GM12878 (cell line): ENCODE results near the gene RNF168. TPM values are rescaled to one million over a fixed set of nuclear protein-coding genes. Genes with fewer than 3 reads are reported as not detected.
A peak's percentile ranks its signal among the peaks of the same experiment; 100 is the strongest.

ENCODE experiments used
- ASH2L ChIP-seq: fragments of 300-600, 200-600 bp; sonication (generic); IDR thresholded peaks from 2 replicates; pipeline ENCODE4 v1.6.1; 2017; ENCODE audit warnings: low read depth, mild to moderate bottlenecking, borderline replicate concordance
- ATF2 ChIP-seq: IDR thresholded peaks from 2 replicates; pipeline ENCODE4 v1.6.1; 2012; ENCODE audit warnings: low read length, inconsistent platforms
- BCL3 ChIP-seq: IDR thresholded peaks from 2 replicates; pipeline ENCODE4 v1.6.1; 2011; ENCODE audit warnings: borderline replicate concordance, low read depth, mild to moderate bottlenecking, moderate library complexity, low read length; ENCODE audit not compliant: insufficient read depth, poor library complexity, severe bottlenecking
- CBX3 ChIP-seq: fragments of 200-600 bp; sonication (generic); IDR thresholded peaks from 2 replicates; pipeline ENCODE4 v1.6.1; 2016; ENCODE audit warnings: low read depth, borderline replicate concordance
- CEBPB ChIP-seq, 2 experiments: fragments of 150-350 bp in 1 of 2; IDR thresholded peaks; 2 replicates each; pipeline ENCODE4 v1.6.1; 2012 to 2014; ENCODE audit warnings: low read depth in 2 of 2, low read length in 2 of 2, borderline replicate concordance in 1 of 2, inconsistent platforms in 1 of 2
- E4F1 ChIP-seq: fragments of 450-650 bp; IDR thresholded peaks from 2 replicates; pipeline ENCODE4 v1.6.1; 2018; ENCODE audit warnings: borderline replicate concordance, mild to moderate bottlenecking; ENCODE audit not compliant: partially characterized antibody
- HDAC6 ChIP-seq: fragments of 200-600 bp; sonication (generic); IDR thresholded peaks from one replicate; pipeline ENCODE4 v1.8.0; 2017; ENCODE audit warnings: antibody characterized with exemption; ENCODE audit not compliant: unreplicated experiment
- IKZF1 ChIP-seq: fragments of 450-650 bp; conservative IDR thresholded peaks from 2 replicates; pipeline ENCODE4 v1.6.1; 2017; ENCODE audit warnings: antibody characterized with exemption, mild to moderate bottlenecking
- IRF4 ChIP-seq: IDR thresholded peaks from 2 replicates; pipeline ENCODE4 v1.6.1; 2011; ENCODE audit warnings: low read depth, low read length
- KDM1A ChIP-seq: fragments of 200-600 bp; sonication (generic); IDR thresholded peaks from 2 replicates; pipeline ENCODE4 v1.6.1; 2016; ENCODE audit warnings: borderline replicate concordance
- LARP7 ChIP-seq: fragments of 450-650 bp; IDR thresholded peaks from 2 replicates; pipeline ENCODE4 v1.6.1; 2017; ENCODE audit warnings: mild to moderate bottlenecking
- PKNOX1 ChIP-seq: fragments of 450-650 bp; IDR thresholded peaks from 2 replicates; pipeline ENCODE4 v1.6.1; 2016; ENCODE audit warnings: mild to moderate bottlenecking
- PML ChIP-seq: IDR thresholded peaks from 2 replicates; pipeline ENCODE4 v1.6.1; 2012; ENCODE audit warnings: low read length, inconsistent platforms
- POLR2AphosphoS5 ChIP-seq: IDR thresholded peaks from 2 replicates; pipeline ENCODE4 v1.6.1; 2011; ENCODE audit warnings: mild to moderate bottlenecking, low read length, inconsistent platforms
- RAD21 ChIP-seq: IDR thresholded peaks from 2 replicates; pipeline ENCODE4 v1.6.1; 2011; ENCODE audit warnings: mild to moderate bottlenecking, low read depth, low read length, moderate library complexity; ENCODE audit not compliant: insufficient read depth
- RAD51 ChIP-seq: fragments of 450-650 bp; IDR thresholded peaks from 2 replicates; pipeline ENCODE4 v1.6.1; 2016; ENCODE audit warnings: moderate library complexity, mild to moderate bottlenecking, inconsistent platforms
- RFX5 ChIP-seq: IDR thresholded peaks from 2 replicates; pipeline ENCODE4 v1.6.1; 2011; ENCODE audit warnings: low read depth, low read length, improper control_type of control experiment
- RUNX3 ChIP-seq: IDR thresholded peaks from 2 replicates; pipeline ENCODE4 v1.6.1; 2012; ENCODE audit warnings: low read length, inconsistent platforms
- SMC3 ChIP-seq: IDR thresholded peaks from 2 replicates; pipeline ENCODE4 v1.6.1; 2011; ENCODE audit warnings: low read length, improper control_type of control experiment, borderline replicate concordance
- YBX1 ChIP-seq: fragments of 450-650 bp; IDR thresholded peaks from 2 replicates; pipeline ENCODE4 v1.6.1; 2016; ENCODE audit warnings: antibody characterized with exemption
- ZBTB11 ChIP-seq: fragments of 450-650 bp; formaldehyde crosslinking; IDR thresholded peaks from 2 replicates; pipeline ENCODE4 v1.5.0; 2022; ENCODE audit warnings: mild to moderate bottlenecking, missing genetic modification characterization
- polyA plus RNA-seq, 11 experiments: library from polyadenylated mRNA; depleted of rRNA in 4 of 11; unstranded in 6 of 11; stranded (reverse) in 5 of 11; fragments of >200 nt; fragmentation: Nextera tagmentation in 4 of 11; fragmentation: Illumina TruSeq in 1 of 11; extraction: Ambion mirVana in 4 of 11; extraction: Trizol in 1 of 11; gene quantifications; 1 replicate in 1 of 11; 2 replicates in 10 of 11; pipeline versions ENCODE4 v1.2.1 to v1.2.3, GENCODE V29; 2011 to 2016; ENCODE audit warnings: inconsistent platforms in 2 of 11, missing spikeins in 2 of 11, low read depth in 1 of 11
- total RNA-seq, 4 experiments: library from RNA; depleted of rRNA in 3 of 4; stranded (reverse); fragments of >200 nt in 3 of 4; fragmentation: Illumina TruSeq in 1 of 4; extraction: Trizol in 1 of 4; gene quantifications; 2 replicates each; pipeline versions ENCODE4 v1.2.1 to v1.2.3, GENCODE V29; 2013 to 2021

Gene RNF168
- total and polyA plus RNA-seq, 10 of the 15 experiments (the other 5 are each of a cell fraction or from before 2014, with no cell fraction given), result 12.7 to 47.5 (median 24.8) TPM

- TF ChIP-seq BCL3 (peak; percentile 22), RAD21 (peak; percentile 48), RFX5 (no peak), YBX1 (no peak), ATF2 (no peak), KDM1A (no peak), ASH2L (no peak), RUNX3 (no peak), PKNOX1 (no peak), E4F1 (no peak), HDAC6 (no peak), PML (0 out of 2 replicates have a peak, but pooled peaks have one; percentile 65), IRF4 (no peak), POLR2AphosphoS5 (peak; percentile 58), CBX3 (no peak), LARP7 (no peak), IKZF1 (peak; percentile 38), CEBPB (IDR thresholded peaks at IDR 0.05; ENCODE audit: borderline replicate concordance in 1 of 2, low read depth in 2 of 2, low read length in 2 of 2) (no peak), ZBTB11 (CRISPR knock-in tag) (no peak), SMC3 (no peak; the same call in 1 of the 2 replicates), RAD51 (no peak)
These were observed 25.2 kb upstream of the RNF168 start (continued) for GRCh38 chr3:196528639-196529233.
